ENCODE results near the gene NFYC. TPM values are rescaled to one million over a fixed set of nuclear protein-coding genes. Genes with fewer than 3 reads are reported as not detected.

NFYC gene
- 47.5 and 48.4 TPM in 2 replicates for total RNA-seq

GRCh38 chr1:40691538-40692428 is at the start of gene NFYC:
Gene NFYC, plus strand, starts transcription at chr1:40691704. Its CDS starts 47,140 bp downstream, at chr1:40738844.

DNA sequence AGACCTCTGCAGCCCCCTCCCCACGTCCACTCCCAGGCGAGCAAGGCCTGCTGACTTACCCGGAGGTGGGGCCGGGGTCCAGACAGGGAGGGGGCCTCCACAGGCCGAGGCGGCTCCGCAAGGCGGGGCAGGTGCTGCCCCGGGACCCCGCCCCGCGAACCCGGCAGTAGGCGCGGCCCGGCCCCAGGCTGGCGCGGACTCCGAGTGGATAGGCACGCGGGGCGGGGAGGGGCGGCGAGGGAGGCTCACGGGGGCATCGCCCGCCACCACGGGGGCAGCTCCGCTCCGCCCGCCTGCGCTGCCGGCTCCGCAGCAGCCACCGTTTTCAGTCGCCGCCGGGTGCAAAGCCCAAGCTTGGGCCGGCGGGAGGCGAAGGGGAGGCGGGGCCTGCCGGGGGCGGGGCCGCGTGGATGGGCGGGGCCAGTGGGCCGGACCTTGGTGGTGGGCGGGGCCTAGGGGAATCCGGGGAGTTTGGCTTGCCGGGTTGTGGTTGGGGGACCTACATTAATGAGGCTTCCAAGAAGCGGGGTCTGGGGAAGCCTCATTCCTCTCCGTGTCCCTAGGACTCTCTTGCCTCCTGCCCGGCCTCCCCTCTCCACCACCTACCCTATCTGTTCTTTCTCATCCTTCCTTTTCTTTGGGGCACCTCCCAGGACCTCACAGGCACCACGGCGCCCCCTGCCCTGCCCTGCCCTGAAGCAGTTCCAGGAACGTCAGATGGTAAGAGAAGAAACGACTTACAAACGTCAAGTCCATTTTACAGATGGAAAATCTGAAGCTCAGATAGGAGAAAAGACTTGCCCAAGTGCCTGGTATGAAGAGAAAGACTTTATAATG is 26.0 kb upstream of the NFYC start, which contains the start of gene RIMS3:
Gene RIMS3, minus strand, starts transcription at position 348 of the 837 bp plus-strand sequence. CDS start 23,757 bp downstream, outside the sequence.

GRCh38 chr1:40783001-40783905 is 91.7 kb downstream of the NFYC start, which contains the start of gene KCNQ4:
Gene KCNQ4, plus strand, starts transcription at chr1:40783787. Its CDS starts 307 bp downstream, at chr1:40784094.

Small RNA genes within 50 kb of the gene (small RNA-seq; reads per million reads assigned to genes)
- gene MIR30C1 (4.9 reads per million, percentile 91 among the genes with 10 or more reads in this experiment), gene MIR30E (3,350 reads per million, percentile 100 among the genes with 10 or more reads in this experiment), gene RN7SL326P (not detected)

Other genes starting within 250 kb of the NFYC start
- gene ZFP69B, start 241.2 kb upstream of the NFYC start, total RNA-seq, result 2.7 and 4.1 TPM in 2 replicates
- gene ZFP69, start 214.4 kb upstream of the NFYC start, total RNA-seq, result 3.4 and 4.7 TPM in 2 replicates
- gene EXO5, start 182.9 kb upstream of the NFYC start, total RNA-seq, result 7.5 and 11.8 TPM in 2 replicates
- gene ZNF684, start 160.1 kb upstream of the NFYC start, total RNA-seq, result 3.0 and 4.7 TPM in 2 replicates
- gene RIMS3, start 26.0 kb upstream of the NFYC start, total RNA-seq, result under 0.01 and 0.65 TPM in 2 replicates
- 0.33 TPM in 1 of 2 replicates, not detected in the other for gene KCNQ4, start 92.1 kb downstream of the NFYC start, total RNA-seq
- gene CITED4, start 170.7 kb downstream of the NFYC start, total RNA-seq, result 7.9 and 23.0 TPM in 2 replicates